A549 treated with Hydrocortisone at 1 μM for 4 hours (cell line): ENCODE measurements around the gene PSMB8. TPM values are rescaled to one million over a fixed set of nuclear protein-coding genes. Genes with fewer than 3 reads are reported as not detected.

ENCODE experiments used
- total RNA-seq: library from RNA; stranded (reverse); fragments of 200-300 nt; extraction: Qiagen RNA extraction; gene quantifications from 5 replicates; pipeline ENCODE4 v1.2.3, GENCODE V29; 2022

The PSMB8 gene
- 17.8 to 21.0 TPM (median 18.3 TPM) in 5 replicates for total RNA-seq

DNA sequence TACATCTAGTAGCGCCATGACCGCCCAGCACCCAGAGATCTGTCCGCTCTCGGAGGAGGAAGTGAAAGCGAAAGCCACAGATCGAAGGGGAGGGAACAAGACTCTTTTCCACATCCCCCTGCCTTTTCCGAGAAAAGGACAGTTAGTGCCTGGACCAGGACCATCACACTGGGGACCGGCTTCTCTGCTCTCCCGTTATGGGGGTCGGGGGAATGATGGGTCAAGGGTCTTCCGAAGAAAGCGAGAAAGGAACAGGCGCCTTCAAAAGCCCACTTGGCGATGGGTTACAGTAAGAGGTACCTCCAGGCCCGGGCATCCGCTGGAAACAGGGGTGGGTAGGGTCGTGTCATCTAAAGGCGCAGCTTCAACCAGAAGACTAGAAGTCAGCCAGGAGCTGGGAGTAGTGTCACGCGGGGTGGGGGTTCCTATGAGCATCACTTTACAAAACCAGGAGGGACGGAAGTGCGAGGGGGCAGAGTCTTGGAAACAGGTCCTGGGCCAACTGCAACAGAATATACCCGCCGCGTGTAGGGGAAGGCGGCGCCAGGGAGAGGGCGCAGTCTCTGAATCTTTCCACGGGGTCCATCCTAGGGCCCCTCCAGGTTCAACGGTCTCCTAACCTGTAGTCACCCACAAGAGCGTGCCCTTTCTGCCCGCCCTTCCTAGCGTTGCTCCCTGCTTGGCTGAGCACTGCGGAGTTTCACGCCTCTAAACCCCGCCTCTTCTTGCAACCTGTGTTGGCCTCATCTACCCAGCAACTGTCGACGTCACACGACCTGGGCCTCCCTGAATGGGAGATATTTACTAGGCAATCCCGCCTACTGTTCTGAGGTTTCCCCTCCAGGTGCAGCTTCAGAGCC, at the start of gene PSMB8:
Gene PSMB8, minus strand, starts transcription at position 69 of the 860 bp plus-strand sequence. Its CDS starts 51 bp downstream, at position 18.

DNA sequence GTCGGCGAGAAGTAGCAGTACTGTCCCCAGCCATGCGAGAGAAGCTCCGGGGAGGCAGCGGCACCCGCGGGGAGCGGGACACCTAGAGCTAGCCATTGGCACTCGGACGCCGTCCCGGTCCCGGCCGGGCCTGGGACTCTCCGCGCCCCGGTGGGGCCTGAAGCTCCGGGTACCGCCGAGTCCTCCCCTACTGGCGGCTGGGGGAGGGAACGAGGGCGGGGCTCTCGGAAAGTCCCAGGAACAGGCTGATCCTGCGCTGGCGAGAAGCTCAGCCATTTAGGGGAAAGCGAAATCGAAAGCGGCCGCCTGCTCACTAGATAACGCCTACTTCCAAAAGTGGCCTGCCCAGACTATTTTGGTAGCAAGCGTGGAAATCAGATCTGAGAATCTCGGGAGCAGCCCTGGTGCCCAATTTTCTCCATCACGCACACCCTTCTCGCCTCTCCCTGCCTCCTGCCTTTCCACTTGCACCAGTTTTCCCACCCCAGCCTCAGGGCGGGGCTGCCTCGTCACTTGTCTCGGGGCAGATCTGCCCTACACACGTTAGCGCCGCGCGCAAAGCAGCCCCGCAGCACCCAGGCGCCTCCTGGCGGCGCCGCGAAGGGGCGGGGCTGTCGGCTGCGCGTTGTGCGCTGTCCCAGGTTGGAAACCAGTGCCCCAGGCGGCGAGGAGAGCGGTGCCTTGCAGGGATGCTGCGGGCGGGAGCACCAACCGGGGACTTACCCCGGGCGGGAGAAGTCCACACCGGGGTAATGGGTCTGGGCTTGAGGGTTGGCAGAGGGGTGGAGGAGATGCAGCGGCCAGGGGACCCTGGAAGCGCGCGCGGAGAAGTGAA, 9.9 kb upstream of the PSMB8 start, which contains the start of the genes PSMB9 and TAP1:
Gene PSMB9, plus strand, starts transcription at position 652 of the 835 bp plus-strand sequence. Its CDS starts 38 bp downstream, at position 690.
Gene TAP1, minus strand, starts transcription at position 164 of the 835 bp plus-strand sequence. Its CDS starts 68 bp downstream, at position 96.

DNA sequence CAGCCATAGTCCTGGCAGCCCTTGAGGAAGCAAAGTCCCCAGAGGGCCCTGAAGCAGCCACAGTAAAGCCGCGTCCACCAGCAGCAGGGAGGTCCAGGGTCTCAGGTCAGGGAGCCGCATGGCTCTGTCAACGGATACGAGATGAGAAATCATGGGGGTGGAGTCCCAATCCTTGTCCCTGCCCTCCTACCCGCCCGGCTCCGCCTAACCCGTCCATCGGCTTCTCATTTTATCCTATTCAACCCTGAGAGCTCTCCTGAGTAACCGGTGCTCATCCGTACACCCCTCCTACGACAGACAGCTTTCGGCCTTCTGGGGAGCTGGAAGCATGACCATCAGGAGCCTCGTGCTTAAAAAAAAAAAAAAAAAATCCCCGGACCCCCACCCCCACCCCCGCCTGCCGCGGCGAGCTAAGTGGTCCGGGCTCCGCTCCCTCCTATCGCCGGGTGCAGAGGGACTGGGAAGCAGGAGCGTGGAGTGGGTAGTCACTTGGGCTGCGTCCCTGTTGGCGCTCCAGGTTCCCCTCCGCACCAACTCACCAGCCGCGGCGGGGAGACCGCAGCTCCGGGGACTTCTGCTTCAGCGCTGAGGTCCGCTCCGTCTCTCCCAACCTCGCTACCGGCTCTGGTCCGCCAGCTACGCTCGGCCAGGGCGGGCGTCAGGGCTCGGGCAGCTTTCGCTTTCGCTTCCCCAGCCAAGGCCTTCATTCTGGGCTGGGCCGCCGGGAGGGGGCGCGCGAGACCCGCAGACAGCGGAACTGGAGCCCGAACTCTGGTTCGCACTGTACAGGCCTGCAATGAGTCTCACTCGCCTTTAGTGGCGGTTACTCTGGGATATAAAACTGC, 5.5 kb downstream of the PSMB8 start, which contains the start of gene TAP2:
Gene TAP2, minus strand, starts transcription at position 626 of the 845 bp plus-strand sequence. Its CDS starts 506 bp downstream, at position 120.

DNA sequence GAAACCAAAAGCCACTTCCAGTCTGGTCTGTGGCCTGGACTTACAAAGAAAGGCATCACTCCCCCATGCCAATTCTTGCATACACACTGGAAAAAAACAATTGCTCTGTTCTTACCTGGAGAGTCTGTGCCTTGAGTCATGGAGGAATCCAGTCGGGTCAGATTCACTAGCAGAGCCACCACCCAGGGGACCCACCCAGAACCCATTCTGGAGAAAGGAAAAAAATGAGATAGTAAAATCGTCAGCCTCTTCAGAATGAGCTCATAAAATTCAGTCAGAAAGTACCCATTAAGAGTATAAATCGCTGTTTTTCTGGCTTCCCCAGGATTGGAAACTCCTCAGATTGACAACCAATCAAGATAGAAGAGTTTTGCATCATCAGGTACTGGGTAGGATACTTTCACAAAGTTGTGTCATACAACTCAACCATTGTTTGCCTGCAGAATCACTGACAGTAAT, 27.1 kb downstream of the PSMB8 start, which contains the start of gene HLA-DOB:
Gene HLA-DOB, minus strand, starts transcription at position 257 of the 459 bp plus-strand sequence. Its CDS starts 51 bp downstream, at position 206.

Other genes starting within 250 kb of the PSMB8 start
- gene HLA-DQA1, start 206.6 kb downstream of the PSMB8 start, total RNA-seq, result not detected in 5 replicates
- not detected in 5 replicates for gene HLA-DQB1, start 177.4 kb downstream of the PSMB8 start, total RNA-seq
- gene HLA-DQA2, start 102.7 kb downstream of the PSMB8 start, total RNA-seq, result not detected in 5 replicates
- gene HLA-DQB2, start 80.5 kb downstream of the PSMB8 start, total RNA-seq, result not detected in 5 replicates
- 0.10 to 0.21 TPM (median 0.15 TPM) in 5 replicates for gene HLA-DOB, start 27.0 kb downstream of the PSMB8 start, total RNA-seq
- gene TAP2, start 5.3 kb downstream of the PSMB8 start, total RNA-seq, result 16.7 to 19.1 TPM (median 18.1 TPM) in 5 replicates
- gene TAP1, start 9.7 kb upstream of the PSMB8 start, total RNA-seq, result 34.2 to 38.2 TPM (median 35.0 TPM) in 5 replicates
- 14.2 to 22.6 TPM (median 18.0 TPM) in 5 replicates for gene PSMB9, start 10.1 kb upstream of the PSMB8 start, total RNA-seq
- gene HLA-DMB, start 97.0 kb upstream of the PSMB8 start, total RNA-seq, result 1.4 to 2.2 TPM (median 1.7 TPM) in 5 replicates
- 3.2 to 3.9 TPM (median 3.3 TPM) in 5 replicates for gene HLA-DMA, start 109.0 kb upstream of the PSMB8 start, total RNA-seq
- gene BRD2, start 124.5 kb upstream of the PSMB8 start, total RNA-seq, result 108 to 139 TPM (median 123 TPM) in 5 replicates
- 0.06 TPM in 1 of 5 replicates, not detected in the others for gene HLA-DOA, start 165.5 kb upstream of the PSMB8 start, total RNA-seq
- gene HLA-DPA1, start 229.6 kb upstream of the PSMB8 start, total RNA-seq, result 0.08 to 0.25 TPM in 2 of 5 replicates, not detected in the others
- 0.05 TPM in 1 of 5 replicates, not detected in the others for gene HLA-DPB1, start 231.9 kb upstream of the PSMB8 start, total RNA-seq